Epithelial cell of esophagus (primary cell): ENCODE results near the gene PPP1R3G.
A peak's percentile ranks its signal among the peaks of the same experiment; 100 is the strongest.
"Not testable (repeated sequence)": the region's sequence is repeated elsewhere in the genome, so short reads cannot be mapped to it uniquely, and the experiment has no call there.

Source experiments
- DNase-seq: peaks from one replicate; pipeline ENCODE4 v3.0.0; 2010; ENCODE audit warnings: low read depth
- H3K4me3 ChIP-seq: 2 replicates; pipeline ENCODE4 v1.5.1; 2011; ENCODE audit warnings: mild to moderate bottlenecking, low read length, control low read depth
- CTCF ChIP-seq: IDR thresholded peaks from 2 replicates; pipeline ENCODE4 v1.5.1; 2011; ENCODE audit warnings: low read depth, mild to moderate bottlenecking, low read length, control low read depth, inconsistent platforms; ENCODE audit not compliant: insufficient read depth; ENCODE audit errors: missing control alignments

PPP1R3G gene

GRCh38 chr6:5059036-5059896, 25.9 kb upstream of the PPP1R3G start:
- no peak overlapping the region for H3K4me3 ChIP-seq
- no peak for DNase-seq
- TF ChIP-seq CTCF = no peak

- H3K4me3 ChIP-seq, DNase-seq: not testable (repeated sequence)
Observed at GRCh38 chr6:5060439-5060838, 24.7 kb upstream of the PPP1R3G start.

- TF ChIP-seq CTCF = no peak
- DNase-seq = peak; percentile 22
- H3K4me3 ChIP-seq = no peak overlapping the region
Observed at GRCh38 chr6:5061152-5061551, 24.0 kb upstream of the PPP1R3G start.

- no peak overlapping the region for H3K4me3 ChIP-seq
- no peak for DNase-seq
- TF ChIP-seq CTCF = no peak
Observed at GRCh38 chr6:5063617-5064016, 21.5 kb upstream of the PPP1R3G start.

- DNase-seq = no peak
- no peak for TF ChIP-seq CTCF
- H3K4me3 ChIP-seq = no peak overlapping the region
Observed at GRCh38 chr6:5066456-5067093, 18.6 kb upstream of the PPP1R3G start.

GRCh38 chr6:5067305-5067704, 17.8 kb upstream of the PPP1R3G start:
- H3K4me3 ChIP-seq = no peak overlapping the region
- no peak for TF ChIP-seq CTCF
- no peak for DNase-seq

GRCh38 chr6:5068153-5068751, 16.9 kb upstream of the PPP1R3G start:
- no peak for DNase-seq
- H3K4me3 ChIP-seq = no peak overlapping the region
- no peak for TF ChIP-seq CTCF
